ENCODE measurements around the gene SLC6A5. TPM values are rescaled to one million over a fixed set of nuclear protein-coding genes. Genes with fewer than 3 reads are reported as not detected.
"Not testable (repeated sequence)": the region's sequence is repeated elsewhere in the genome, so short reads cannot be mapped to it uniquely, and the experiment has no call there.

SLC6A5 gene
- total and polyA plus RNA-seq, 2 of the 8 experiments (the other 6 are each of a cell fraction or from before 2014, with no cell fraction given), result not detected

- H2BK5ac ChIP-seq (ENCODE audit: low read depth, low read length); H3K14ac ChIP-seq (ENCODE audit: insufficient read length); H3K79me2 ChIP-seq (ENCODE audit: control insufficient read depth in 1 of 2, insufficient read depth in 2 of 2, low read length in 2 of 2); H4K20me1 ChIP-seq (replicated peaks in 1 of 2; ENCODE audit: control insufficient read depth in 1 of 2, insufficient read depth in 2 of 2, low read length in 2 of 2); H3K4me1 ChIP-seq (replicated peaks in 1 of 4; ENCODE audit: control insufficient read depth in 3 of 4, insufficient read depth in 4 of 4, low read length in 3 of 4); H4K8ac ChIP-seq (ENCODE audit: extremely low read depth, insufficient read depth, low read length); H3K27me3 ChIP-seq (replicated peaks in 1 of 4; ENCODE audit: control insufficient read depth in 3 of 4, extremely low read depth in 1 of 4, insufficient read depth in 3 of 4, low read length in 3 of 4); H3K36me3 ChIP-seq (ENCODE audit: control insufficient read depth in 2 of 4, insufficient read depth in 4 of 4, low read length in 3 of 4); H3K9me3 ChIP-seq (ENCODE audit: insufficient read depth in 2 of 2, low read depth in 1 of 2, low read length in 1 of 2); H3K27ac ChIP-seq (ENCODE audit: low read depth, low read length); H2BK12ac ChIP-seq (ENCODE audit: low read depth, low read length); H3K56ac ChIP-seq (replicated peaks; ENCODE audit: insufficient read length, low read depth, low read length); H3K9ac ChIP-seq (replicated peaks in 1 of 4; ENCODE audit: extremely low read depth in 1 of 4, low read depth in 3 of 4, low read length in 3 of 4); H4K5ac ChIP-seq (ENCODE audit: insufficient read length, low read depth, low read length); H2BK120ac ChIP-seq (replicated peaks; ENCODE audit: low read depth, low read length); H4K91ac ChIP-seq (replicated peaks; ENCODE audit: insufficient read length, low read length); H3K4me3 ChIP-seq (ENCODE audit: extremely low read depth in 1 of 4, insufficient read depth in 2 of 4, low read depth in 3 of 4, low read length in 4 of 4); H2AFZ ChIP-seq (ENCODE audit: low read length); H2AK5ac ChIP-seq (ENCODE audit: low read depth, low read length); H3K79me1 ChIP-seq (ENCODE audit: low read depth, low read length); DNase-seq (ENCODE audit: low read depth in 1 of 2, low spot score in 2 of 2); H3K23me2 ChIP-seq (ENCODE audit: low read depth, low read length); H3K4me2 ChIP-seq (ENCODE audit: insufficient read depth in 1 of 2, low read depth in 2 of 2, low read length in 2 of 2); FAIRE-seq; H3K23ac ChIP-seq (ENCODE audit: insufficient read length); H2BK15ac ChIP-seq (ENCODE audit: low read length); POLR2A ChIA-PET (ENCODE audit: partially characterized antibody); H3K4ac ChIP-seq (replicated peaks; ENCODE audit: insufficient read length, low read depth, low read length); H3K18ac ChIP-seq (ENCODE audit: extremely low read depth, low read length); H2BK20ac ChIP-seq (ENCODE audit: low read length): not testable (repeated sequence)
- WGBS, 2 experiments (ENCODE audit: extremely low coverage in 1 of 2, insufficient coverage in 1 of 2, insufficient read length in 1 of 2, insufficient replicate concordance in 2 of 2, low coverage in 1 of 2, low lambda C conversion rate in 2 of 2, missing lambda C conversion rate in 1 of 2), result 78% methylated on average over 4 of the region's 4 CpGs; no CpG with 5 or more reads in 1 of the 2 experiments
- CTCF ChIA-PET (ENCODE audit: partially characterized antibody), result interaction anchor here (1.3 kb wide), 1 partner anchor 44 kb away, joined by 4 read pairs; no protein-coding TSS in a partner anchor
Observed at GRCh38 chr11:20566115-20566514, 33.3 kb upstream of the SLC6A5 start.
